GM12892 (cell line): ENCODE results near the gene FBXW12.

Source experiments
- POLR2A ChIP-seq: IDR thresholded peaks from 2 replicates; pipeline ENCODE4 v1.6.1; 2011; ENCODE audit warnings: low read depth, low read length, control low read depth
- POLR2AphosphoS5 ChIP-seq: IDR thresholded peaks from 2 replicates; pipeline ENCODE4 v1.6.1; 2011; ENCODE audit warnings: low read depth, low read length, control low read depth

- TF ChIP-seq POLR2A = no peak
- no peak for TF ChIP-seq POLR2AphosphoS5
Observed at GRCh38 chr3:48364840-48365239, 7.2 kb upstream of the FBXW12 start.
